ENCODE data around the gene HIVEP2.

DNA sequence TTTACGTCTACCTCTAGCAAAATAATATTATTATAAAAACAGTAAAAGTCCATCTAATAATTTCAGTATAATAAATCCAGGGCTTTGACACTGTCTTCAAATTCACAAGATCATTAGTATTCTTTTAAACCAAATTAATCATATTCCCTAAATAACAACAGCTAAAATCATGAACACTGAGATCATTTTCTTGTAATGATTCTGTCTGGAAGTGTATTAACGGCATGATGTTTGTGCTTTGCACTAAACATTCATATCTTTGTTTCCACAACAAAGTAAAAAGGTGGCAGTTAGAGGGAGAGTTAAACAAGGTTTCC is 18.8 kb downstream of the HIVEP2 start:
- no peak for TF ChIP-seq EZH2phosphoT487 (IDR thresholded peaks at IDR 0.05; ENCODE audit: insufficient read depth, low read depth)
- TF ChIP-seq EZH2 (IDR thresholded peaks at IDR 0.05; ENCODE audit: insufficient read depth, poor library complexity, severe bottlenecking) = no peak
